ENCODE data around the gene TNS4.

GRCh38 chr17:40550608-40551007 lies 49.2 kb upstream of the TNS4 start:
- TF ChIP-seq CTCF (conservative IDR thresholded peaks at IDR 0.05) = no peak
- TF ChIP-seq ZFX (IDR thresholded peaks at IDR 0.05) = no peak
